ENCODE measurements around the gene TBC1D12. TPM values are rescaled to one million over a fixed set of nuclear protein-coding genes. Genes with fewer than 3 reads are reported as not detected.

Gene TBC1D12
- total RNA-seq, 1 donor from 2014 or later, result 9.4 TPM

DNA sequence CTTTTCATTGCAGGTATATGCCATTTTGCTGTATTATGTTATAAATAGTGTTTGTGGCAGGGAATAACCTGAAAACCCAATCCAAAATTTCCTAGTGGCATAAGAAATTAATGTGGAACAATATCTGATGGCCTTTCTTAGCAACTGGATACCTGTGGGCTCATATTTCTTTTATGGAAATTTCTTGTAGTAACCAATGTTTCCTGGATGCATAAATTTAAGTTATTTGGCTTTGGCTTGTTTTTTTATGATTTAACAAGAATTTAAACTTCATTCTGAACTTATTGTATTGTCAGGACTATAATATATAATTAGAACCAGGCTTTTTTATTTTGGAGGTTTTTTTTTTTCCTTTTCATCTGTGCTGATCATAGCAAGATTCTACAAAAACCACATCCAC lies 30.1 kb downstream of the TBC1D12 start:
- Histone ChIP-seq H3K9me3 (peaks cover 10 to 11% of the 10 kb centered on the region in 2 donors), H3K4me1 (peaks cover 0 to 8% of the 10 kb centered on the region in 2 donors), H3K27ac (no peak overlapping the region), H3K36me3 (no peaks in the 10 kb centered on the region), H3K4me3 (no peak overlapping the region), H3K27me3 (no peaks in the 10 kb centered on the region)
- TF ChIP-seq CTCF (IDR thresholded peaks at IDR 0.05), result no peak
- intact Hi-C loops (cut with DNase I), result no loop called here
- DNase-seq (ENCODE audit: low spot score in 2 of 2), result no peak

DNA sequence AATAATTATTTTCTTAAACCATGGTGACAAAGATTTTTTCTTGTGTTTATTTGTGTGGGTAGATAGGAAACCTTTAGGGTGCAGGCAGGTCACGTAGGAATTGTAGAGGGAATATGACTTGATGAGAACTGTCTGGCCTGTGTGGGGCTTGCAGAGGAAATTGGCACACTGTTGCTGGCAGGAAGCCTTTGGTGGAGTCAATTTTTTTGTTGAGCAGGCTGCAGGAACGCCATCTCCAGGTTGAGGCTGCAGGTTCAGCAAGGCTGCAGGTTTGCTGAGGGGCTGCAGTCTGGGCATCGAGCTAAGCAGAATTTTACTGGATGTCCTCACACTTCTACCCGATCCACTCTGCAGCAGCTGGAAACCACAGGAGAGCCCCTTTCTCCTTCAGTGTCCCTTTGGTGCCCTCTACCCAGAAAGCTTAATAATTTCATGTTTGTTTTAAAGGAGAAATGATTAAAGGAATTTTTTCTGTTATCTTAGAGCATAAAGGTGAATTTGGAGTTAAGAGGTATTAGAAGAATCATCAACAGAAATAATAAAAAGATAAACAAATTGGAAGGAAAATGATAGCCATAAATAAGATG lies 37.0 kb downstream of the TBC1D12 start:
- Histone ChIP-seq H3K4me1 (peaks cover 0 to 3% of the 10 kb centered on the region in 2 donors), H3K27ac (no peak overlapping the region), H3K4me3 (no peak overlapping the region), H3K9me3 (peaks cover 13 to 14% of the 10 kb centered on the region in 2 donors), H3K27me3 (no peaks in the 10 kb centered on the region), H3K36me3 (no peaks in the 10 kb centered on the region)
- no peak for DNase-seq (ENCODE audit: low spot score in 2 of 2)
- peak in 1 of 3 experiments; percentile 17 for TF ChIP-seq CTCF (IDR thresholded peaks at IDR 0.05)
- intact Hi-C loops (cut with DNase I), result no loop called here

DNA sequence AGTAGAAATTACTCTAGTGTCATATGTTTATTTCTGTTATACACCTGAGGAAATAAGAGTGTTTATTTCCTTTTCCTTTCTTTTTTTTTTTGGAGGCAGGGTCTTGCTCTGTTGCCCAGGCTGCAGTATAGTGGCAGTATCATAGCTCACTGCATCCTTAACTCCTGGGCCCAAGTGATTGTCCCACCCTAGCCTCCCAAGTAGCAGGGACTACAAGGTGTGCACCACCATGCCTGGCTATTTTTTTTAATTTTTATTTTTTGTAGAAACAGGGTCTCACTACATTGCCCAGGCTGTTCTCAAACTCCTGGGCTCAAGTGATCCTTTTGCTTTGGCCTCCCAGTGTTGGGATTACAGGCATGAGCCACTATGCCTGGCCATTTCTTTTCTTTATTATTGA lies 37.8 kb downstream of the TBC1D12 start:
- Histone ChIP-seq H3K4me1 (peaks cover 0 to 3% of the 10 kb centered on the region in 2 donors), H3K4me3 (no peak overlapping the region), H3K36me3 (no peaks in the 10 kb centered on the region), H3K27ac (no peak overlapping the region), H3K9me3 (peaks cover 13 to 14% of the 10 kb centered on the region in 2 donors), H3K27me3 (no peaks in the 10 kb centered on the region)
- intact Hi-C loops (cut with DNase I), result loop anchor here (5.0 kb wide), 2 partner anchors 158 to 523 kb away; no protein-coding TSS in a partner anchor
- no peak for TF ChIP-seq CTCF (IDR thresholded peaks at IDR 0.05)
- DNase-seq (ENCODE audit: low spot score in 2 of 2), result no peak

- H3K36me3 ChIP-seq, result no peaks in the 10 kb centered on the region
- peaks cover 0 to 3% of the 10 kb centered on the region in 2 donors for H3K4me1 ChIP-seq
- no peak overlapping the region for H3K4me3 ChIP-seq
- no peak for TF ChIP-seq CTCF (IDR thresholded peaks at IDR 0.05)
- no peaks in the 10 kb centered on the region for H3K27me3 ChIP-seq
- intact Hi-C loops (cut with DNase I), result loop anchor here (5.0 kb wide), 2 partner anchors 161 to 526 kb away; no protein-coding TSS in a partner anchor
- H3K27ac ChIP-seq, result no peak overlapping the region
- no peak for DNase-seq (ENCODE audit: low spot score in 2 of 2)
- H3K9me3 ChIP-seq, result no peaks in the 10 kb centered on the region
Observed at GRCh38 chr10:94443047-94443446, 40.7 kb downstream of the TBC1D12 start.

DNA sequence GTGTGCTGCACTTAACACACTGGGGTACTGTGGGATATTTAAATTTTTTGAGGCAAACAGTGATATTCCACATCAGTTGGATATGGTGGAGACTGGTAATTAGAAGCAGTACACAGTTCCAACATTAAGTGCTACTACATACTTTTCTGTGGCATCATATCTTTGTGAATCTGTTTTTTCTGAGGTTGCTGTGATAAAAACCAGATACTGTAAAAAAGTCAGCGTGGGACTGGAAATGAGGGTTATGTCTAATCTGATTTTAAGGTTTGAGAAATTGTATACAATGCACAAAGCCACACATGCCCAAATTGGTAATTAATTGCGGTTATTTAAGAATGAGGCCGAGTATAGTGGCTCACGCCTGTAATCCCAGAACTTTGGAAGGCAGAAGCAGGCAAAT lies 41.2 kb downstream of the TBC1D12 start:
- intact Hi-C loops (cut with DNase I), result loop anchor here (5.0 kb wide), 2 partner anchors 161 to 526 kb away; no protein-coding TSS in a partner anchor
- Histone ChIP-seq H3K36me3 (no peaks in the 10 kb centered on the region), H3K27me3 (no peaks in the 10 kb centered on the region), H3K4me1 (peaks cover 0 to 3% of the 10 kb centered on the region in 2 donors), H3K27ac (no peak overlapping the region), H3K9me3 (no peaks in the 10 kb centered on the region), H3K4me3 (no peak overlapping the region)
- no peak for DNase-seq (ENCODE audit: low spot score in 2 of 2)
- no peak for TF ChIP-seq CTCF (IDR thresholded peaks at IDR 0.05)

Data from ascending aorta (tissue), 2 donors.